Measurements from ENCODE around the gene CCDC18. TPM values are rescaled to one million over a fixed set of nuclear protein-coding genes. Genes with fewer than 3 reads are reported as not detected.
"Not testable (repeated sequence)": the region's sequence is repeated elsewhere in the genome, so short reads cannot be mapped to it uniquely, and the experiment has no call there.

The CCDC18 gene
- total RNA-seq, 1 experiment from 2014 or later = 18.9 TPM

- Histone ChIP-seq H3K27ac (ENCODE audit: low read length) (no peak overlapping the region), H3K4me3 (ENCODE audit: low read length) (no peak overlapping the region), H3K36me3 (ENCODE audit: low read depth, low read length) (peaks cover 22% of the 10 kb centered on the region), H3K27me3 (ENCODE audit: low read length) (no peaks in the 10 kb centered on the region), H3K4me2 (ENCODE audit: low read length) (no peak overlapping the region), H3K9ac (ENCODE audit: low read length) (no peak overlapping the region), H3K9me2 (replicated peaks; ENCODE audit: low read length) (no peaks in the 10 kb centered on the region), H3K9me3 (ENCODE audit: low read length) (no peaks in the 10 kb centered on the region), H3K79me2 (ENCODE audit: low read length) (no peaks in the 10 kb centered on the region), H3K4me1 (ENCODE audit: insufficient read depth, low read length) (no peaks in the 10 kb centered on the region), H4K20me1 (ENCODE audit: low read length) (no peaks in the 10 kb centered on the region), H3F3A (ENCODE audit: low read length, unreplicated experiment) (no peaks in the 10 kb centered on the region), H2AFZ (ENCODE audit: low read length) (no peak overlapping the region)
- ChIA-PET CTCF (no interaction called here), POLR2A (ENCODE audit: unreplicated experiment) (no interaction called here)
- DNase-seq (no peak), ATAC-seq (no peak)
- no peak for TF ChIP-seq EZH2 (IDR thresholded peaks at IDR 0.05; ENCODE audit: low read length, unreplicated experiment)
- no peak for TF ChIP-seq EZH2phosphoT487 (IDR thresholded peaks at IDR 0.05; ENCODE audit: borderline replicate concordance, low read length)
- TF ChIP-seq, protein P1, sequence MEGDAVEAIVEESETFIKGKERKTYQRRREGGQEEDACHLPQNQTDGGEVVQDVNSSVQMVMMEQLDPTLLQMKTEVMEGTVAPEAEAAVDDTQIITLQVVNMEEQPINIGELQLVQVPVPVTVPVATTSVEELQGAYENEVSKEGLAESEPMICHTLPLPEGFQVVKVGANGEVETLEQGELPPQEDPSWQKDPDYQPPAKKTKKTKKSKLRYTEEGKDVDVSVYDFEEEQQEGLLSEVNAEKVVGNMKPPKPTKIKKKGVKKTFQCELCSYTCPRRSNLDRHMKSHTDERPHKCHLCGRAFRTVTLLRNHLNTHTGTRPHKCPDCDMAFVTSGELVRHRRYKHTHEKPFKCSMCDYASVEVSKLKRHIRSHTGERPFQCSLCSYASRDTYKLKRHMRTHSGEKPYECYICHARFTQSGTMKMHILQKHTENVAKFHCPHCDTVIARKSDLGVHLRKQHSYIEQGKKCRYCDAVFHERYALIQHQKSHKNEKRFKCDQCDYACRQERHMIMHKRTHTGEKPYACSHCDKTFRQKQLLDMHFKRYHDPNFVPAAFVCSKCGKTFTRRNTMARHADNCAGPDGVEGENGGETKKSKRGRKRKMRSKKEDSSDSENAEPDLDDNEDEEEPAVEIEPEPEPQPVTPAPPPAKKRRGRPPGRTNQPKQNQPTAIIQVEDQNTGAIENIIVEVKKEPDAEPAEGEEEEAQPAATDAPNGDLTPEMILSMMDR (conservative IDR thresholded peaks at IDR 0.05; ENCODE audit: low read depth, low read length) = no peak
- no TSS peak for BruUV-seq (replicated peaks)
- intact Hi-C loops (cut with micrococcal nuclease) = no loop called here
Measured at GRCh38 chr1:93207211-93207610, 26.7 kb downstream of the CCDC18 start.

DNA sequence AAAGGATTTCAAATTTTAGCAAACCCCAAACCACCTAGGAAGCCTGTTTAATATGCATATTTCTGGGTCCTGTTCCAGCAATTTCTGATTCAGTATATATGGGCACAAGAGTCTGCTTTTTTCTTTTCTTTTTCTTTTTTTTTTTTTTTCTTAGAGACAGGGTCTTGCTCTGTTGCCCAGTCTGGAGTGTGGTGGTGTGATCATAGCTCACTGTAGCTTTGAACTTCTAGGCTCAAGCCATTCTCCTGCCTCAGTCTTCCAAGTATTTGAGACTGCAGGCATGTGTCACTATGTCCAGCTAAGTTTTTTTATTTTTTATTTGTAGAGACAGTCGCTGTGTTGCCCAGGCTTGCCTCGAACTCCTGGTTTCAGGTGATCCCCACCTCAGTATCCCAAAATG, 34.8 kb downstream of the CCDC18 start:
- H3F3A ChIP-seq (ENCODE audit: low read length, unreplicated experiment) = no peaks in the 10 kb centered on the region
- CTCF ChIA-PET = no interaction called here
- ATAC-seq = no peak

DNA sequence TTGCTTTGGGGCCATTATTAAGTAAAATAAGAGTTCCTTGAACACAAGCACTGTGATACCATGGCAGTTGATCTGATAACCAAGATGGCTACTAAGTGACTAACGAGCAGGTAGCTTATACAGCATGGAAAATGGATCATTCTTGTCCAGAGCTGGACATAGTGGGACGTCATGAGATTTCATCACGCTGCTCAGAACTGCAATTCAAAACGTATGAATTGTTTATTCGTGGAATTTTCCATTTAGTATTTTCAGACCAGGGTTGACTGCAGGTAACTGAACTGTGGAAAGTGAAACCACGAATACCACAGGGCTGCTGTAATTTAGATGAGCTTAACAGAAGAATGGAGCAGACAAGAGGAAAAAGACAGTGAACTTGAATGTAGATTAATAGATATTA, 38.9 kb downstream of the CCDC18 start:
- intact Hi-C loops (cut with micrococcal nuclease) = no loop called here
- Histone ChIP-seq H2AFZ (ENCODE audit: low read length) (no peak overlapping the region), H3K4me3 (ENCODE audit: low read length) (no peak overlapping the region), H3K27ac (ENCODE audit: low read length) (no peak overlapping the region), H3K4me1 (ENCODE audit: insufficient read depth, low read length) (no peaks in the 10 kb centered on the region), H3K9me2 (replicated peaks; ENCODE audit: low read length) (no peaks in the 10 kb centered on the region), H3K36me3 (ENCODE audit: low read depth, low read length) (peaks cover 50% of the 10 kb centered on the region), H3K27me3 (ENCODE audit: low read length) (no peaks in the 10 kb centered on the region), H3K79me2 (ENCODE audit: low read length) (no peaks in the 10 kb centered on the region), H3K9ac (ENCODE audit: low read length) (no peak overlapping the region), H3K4me2 (ENCODE audit: low read length) (no peak overlapping the region), H3K9me3 (ENCODE audit: low read length) (no peaks in the 10 kb centered on the region), H3F3A (ENCODE audit: low read length, unreplicated experiment) (no peaks in the 10 kb centered on the region), H4K20me1 (ENCODE audit: low read length) (no peaks in the 10 kb centered on the region)
- BruUV-seq (replicated peaks) = no TSS peak
- ChIA-PET POLR2A (ENCODE audit: unreplicated experiment) (no interaction called here), CTCF (no interaction called here)
- TF ChIP-seq EZH2 (IDR thresholded peaks at IDR 0.05; ENCODE audit: low read length, unreplicated experiment) (no peak), EZH2phosphoT487 (IDR thresholded peaks at IDR 0.05; ENCODE audit: borderline replicate concordance, low read length) (no peak)
- TF ChIP-seq, protein P1 (conservative IDR thresholded peaks at IDR 0.05; ENCODE audit: low read depth, low read length) = no peak
- ATAC-seq (no peak), DNase-seq (no peak)

More for the DNA sequence above, 34.8 kb downstream of the CCDC18 start:
- Histone ChIP-seq H3K27me3 (ENCODE audit: low read length) (no peaks in the 10 kb centered on the region), H3K9me3 (ENCODE audit: low read length) (no peaks in the 10 kb centered on the region), H3K9me2 (replicated peaks; ENCODE audit: low read length) (no peaks in the 10 kb centered on the region), H3K36me3 (ENCODE audit: low read depth, low read length) (peaks cover 34% of the 10 kb centered on the region), H3K79me2 (ENCODE audit: low read length) (no peaks in the 10 kb centered on the region), H3K4me1 (ENCODE audit: insufficient read depth, low read length) (no peaks in the 10 kb centered on the region), H3K27ac (ENCODE audit: low read length) (no peak overlapping the region), H3K4me3 (ENCODE audit: low read length) (no peak overlapping the region), H3K4me2 (ENCODE audit: low read length) (no peak overlapping the region), H4K20me1 (ENCODE audit: low read length) (no peaks in the 10 kb centered on the region), H2AFZ (ENCODE audit: low read length) (no peak overlapping the region), H3K9ac (ENCODE audit: low read length) (no peak overlapping the region)
- DNase-seq = no peak
- BruUV-seq (replicated peaks) = no TSS peak
- intact Hi-C loops (cut with micrococcal nuclease) = no loop called here
- POLR2A ChIA-PET (ENCODE audit: unreplicated experiment) = no interaction called here
- TF ChIP-seq EZH2phosphoT487 (IDR thresholded peaks at IDR 0.05; ENCODE audit: borderline replicate concordance, low read length) (no peak), EZH2 (IDR thresholded peaks at IDR 0.05; ENCODE audit: low read length, unreplicated experiment) (no peak)
- TF ChIP-seq, protein P1 (conservative IDR thresholded peaks at IDR 0.05; ENCODE audit: low read depth, low read length) = no peak

DNA sequence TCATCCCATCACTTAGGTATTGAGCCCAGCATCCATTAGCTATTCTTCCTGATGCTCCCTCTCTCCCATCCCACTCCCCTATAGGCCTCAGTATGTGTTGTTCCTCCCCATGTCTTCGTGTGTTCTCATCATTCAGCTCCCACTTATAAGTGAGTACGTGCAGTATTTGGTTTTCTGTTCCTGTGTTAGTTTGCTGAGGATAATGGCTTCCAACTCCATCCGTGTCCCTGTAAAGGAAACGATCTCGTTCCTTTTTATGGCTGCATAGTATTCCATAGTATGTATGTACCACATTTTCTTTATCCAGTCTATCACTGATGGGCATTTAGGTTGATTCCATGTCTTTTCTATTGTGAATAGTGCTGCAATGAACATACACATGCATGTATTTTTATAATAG, 40.2 kb downstream of the CCDC18 start:
- H3K4me2 ChIP-seq (ENCODE audit: low read length); H2AFZ ChIP-seq (ENCODE audit: low read length); H3K27me3 ChIP-seq (ENCODE audit: low read length); H3K9me3 ChIP-seq (ENCODE audit: low read length); H4K20me1 ChIP-seq (ENCODE audit: low read length); H3K79me2 ChIP-seq (ENCODE audit: low read length); H3K9ac ChIP-seq (ENCODE audit: low read length); CTCF ChIA-PET; H3K4me1 ChIP-seq (ENCODE audit: insufficient read depth, low read length); H3F3A ChIP-seq (ENCODE audit: low read length, unreplicated experiment); BruUV-seq (replicated peaks); intact Hi-C loops (cut with micrococcal nuclease); ATAC-seq; DNase-seq; H3K4me3 ChIP-seq (ENCODE audit: low read length); H3K27ac ChIP-seq (ENCODE audit: low read length); POLR2A ChIA-PET (ENCODE audit: unreplicated experiment); H3K9me2 ChIP-seq (replicated peaks; ENCODE audit: low read length): not testable (repeated sequence)
- peaks cover 48% of the 10 kb centered on the region for H3K36me3 ChIP-seq (ENCODE audit: low read depth, low read length)
